Measurements from ENCODE around the gene GLTP. TPM values are rescaled to one million over a fixed set of nuclear protein-coding genes. Genes with fewer than 3 reads are reported as not detected.
"Not testable (repeated sequence)": the region's sequence is repeated elsewhere in the genome, so short reads cannot be mapped to it uniquely, and the experiment has no call there.

Gene GLTP
- total RNA-seq, 1 donor from 2014 or later: 27.7 TPM

GRCh38 chr12:109916045-109916444, 35.7 kb upstream of the GLTP start:
- DNase-seq (ENCODE audit: low spot score): no peak
- Mint-ChIP-seq H3K27ac (no peak overlapping the region), H3K27me3 (ENCODE audit: insufficient read depth) (no peaks in the 10 kb centered on the region), H3K36me3 (ENCODE audit: low read depth) (peaks cover 50% of the 10 kb centered on the region), H3K4me1 (ENCODE audit: low read depth) (no peaks in the 10 kb centered on the region), H3K4me3 (no peak overlapping the region), H3K9me3 (no peaks in the 10 kb centered on the region)
- intact Hi-C loops (cut with micrococcal nuclease): no loop called here

- H3K27me3 Mint-ChIP-seq (ENCODE audit: insufficient read depth): no peaks in the 10 kb centered on the region
- H3K9me3 Mint-ChIP-seq: no peaks in the 10 kb centered on the region
- H3K36me3 Mint-ChIP-seq (ENCODE audit: low read depth): peaks cover 49% of the 10 kb centered on the region
- no peaks in the 10 kb centered on the region for H3K4me1 Mint-ChIP-seq (ENCODE audit: low read depth)
- no peak overlapping the region for H3K27ac Mint-ChIP-seq
- no peak for DNase-seq (ENCODE audit: low spot score)
- intact Hi-C loops (cut with micrococcal nuclease): no loop called here
- no peak overlapping the region for H3K4me3 Mint-ChIP-seq
Observed at GRCh38 chr12:109915171-109916040, 35.1 kb upstream of the GLTP start.

GRCh38 chr12:109914461-109914860, 34.1 kb upstream of the GLTP start:
- Mint-ChIP-seq H3K27ac (no peak overlapping the region), H3K9me3 (no peaks in the 10 kb centered on the region), H3K4me3 (no peak overlapping the region), H3K4me1 (ENCODE audit: low read depth) (no peaks in the 10 kb centered on the region), H3K36me3 (ENCODE audit: low read depth) (peaks cover 46% of the 10 kb centered on the region), H3K27me3 (ENCODE audit: insufficient read depth) (no peaks in the 10 kb centered on the region)
- DNase-seq (ENCODE audit: low spot score): no peak
- intact Hi-C loops (cut with micrococcal nuclease): no loop called here

GRCh38 chr12:109912855-109913321, 32.5 kb upstream of the GLTP start:
- no peaks in the 10 kb centered on the region for H3K9me3 Mint-ChIP-seq
- no peaks in the 10 kb centered on the region for H3K4me1 Mint-ChIP-seq (ENCODE audit: low read depth)
- H3K27me3 Mint-ChIP-seq (ENCODE audit: insufficient read depth): no peaks in the 10 kb centered on the region
- no peak for DNase-seq (ENCODE audit: low spot score)
- no peak overlapping the region for H3K4me3 Mint-ChIP-seq
- intact Hi-C loops (cut with micrococcal nuclease): no loop called here
- peaks cover 53% of the 10 kb centered on the region for H3K36me3 Mint-ChIP-seq (ENCODE audit: low read depth)
- no peak overlapping the region for H3K27ac Mint-ChIP-seq

GRCh38 chr12:109910969-109911348, 30.6 kb upstream of the GLTP start:
- Mint-ChIP-seq H3K27me3 (ENCODE audit: insufficient read depth) (no peaks in the 10 kb centered on the region), H3K36me3 (ENCODE audit: low read depth) (peaks cover 56% of the 10 kb centered on the region), H3K4me3 (no peak overlapping the region), H3K27ac (no peak overlapping the region), H3K9me3 (no peaks in the 10 kb centered on the region), H3K4me1 (ENCODE audit: low read depth) (no peaks in the 10 kb centered on the region)
- no peak for DNase-seq (ENCODE audit: low spot score)
- intact Hi-C loops (cut with micrococcal nuclease): no loop called here

- no peak for DNase-seq (ENCODE audit: low spot score)
- intact Hi-C loops (cut with micrococcal nuclease): no loop called here
- H3K4me3 Mint-ChIP-seq: no peak overlapping the region
- H3K27me3 Mint-ChIP-seq (ENCODE audit: insufficient read depth): no peaks in the 10 kb centered on the region
- H3K36me3 Mint-ChIP-seq (ENCODE audit: low read depth): peaks cover 54% of the 10 kb centered on the region
- H3K27ac Mint-ChIP-seq: no peak overlapping the region
- H3K9me3 Mint-ChIP-seq: no peaks in the 10 kb centered on the region
- H3K4me1 Mint-ChIP-seq (ENCODE audit: low read depth): no peaks in the 10 kb centered on the region
Observed at GRCh38 chr12:109910254-109910968, 30.1 kb upstream of the GLTP start.

- H3K27ac Mint-ChIP-seq: no peak overlapping the region
- intact Hi-C loops (cut with micrococcal nuclease): no loop called here
- H3K36me3 Mint-ChIP-seq (ENCODE audit: low read depth): peaks cover 50% of the 10 kb centered on the region
- H3K27me3 Mint-ChIP-seq (ENCODE audit: insufficient read depth): no peaks in the 10 kb centered on the region
- no peak for DNase-seq (ENCODE audit: low spot score)
- H3K4me3 Mint-ChIP-seq: no peak overlapping the region
- peaks cover 14% of the 10 kb centered on the region for H3K4me1 Mint-ChIP-seq (ENCODE audit: low read depth)
- H3K9me3 Mint-ChIP-seq: no peaks in the 10 kb centered on the region
Observed at GRCh38 chr12:109905301-109905700, 25.0 kb upstream of the GLTP start.

GRCh38 chr12:109902891-109903418, 22.6 kb upstream of the GLTP start:
- H3K36me3 Mint-ChIP-seq (ENCODE audit: low read depth): peaks cover 40% of the 10 kb centered on the region
- H3K4me3 Mint-ChIP-seq: no peak overlapping the region
- no peaks in the 10 kb centered on the region for H3K27me3 Mint-ChIP-seq (ENCODE audit: insufficient read depth)
- no peak overlapping the region for H3K27ac Mint-ChIP-seq
- intact Hi-C loops (cut with micrococcal nuclease): no loop called here
- peaks cover 19% of the 10 kb centered on the region for H3K4me1 Mint-ChIP-seq (ENCODE audit: low read depth)
- no peak for DNase-seq (ENCODE audit: low spot score)
- no peaks in the 10 kb centered on the region for H3K9me3 Mint-ChIP-seq

GRCh38 chr12:109900752-109901580, 20.6 kb upstream of the GLTP start:
- Mint-ChIP-seq H3K27ac (peak overlapping the region; percentile 91), H3K4me3 (peak overlapping the region; percentile 95), H3K4me1 (ENCODE audit: low read depth) (peaks cover 19% of the 10 kb centered on the region), H3K27me3 (ENCODE audit: insufficient read depth) (no peaks in the 10 kb centered on the region), H3K36me3 (ENCODE audit: low read depth) (peaks cover 22% of the 10 kb centered on the region), H3K9me3 (no peaks in the 10 kb centered on the region)
- intact Hi-C loops (cut with micrococcal nuclease): loop anchor here (1.0 to 2.0 kb wide), 3 partner anchors 13 to 48 kb away; partner anchors contain the start of gene GLTP
- no peak for DNase-seq (ENCODE audit: low spot score)

- Mint-ChIP-seq H3K4me3 (peak within 1 kb of the TSS; percentile 95), H3K4me1 (ENCODE audit: low read depth) (peaks cover 19% of the 10 kb centered on the region)
- intact Hi-C loops (cut with micrococcal nuclease): loop anchor here (1.0 to 2.0 kb wide), 3 partner anchors 12 to 47 kb away; partner anchors contain the start of gene GLTP
Observed at GRCh38 chr12:109899783-109900751, 19.7 kb upstream of the GLTP start, which contains the start of gene TCHP. Gene TCHP, plus strand, starts transcription at chr12:109900274. Its CDS starts 2,753 bp downstream, at chr12:109903027.

GRCh38 chr12:109899345-109899744, 19.0 kb upstream of the GLTP start:
- intact Hi-C loops (cut with micrococcal nuclease); H3K27ac Mint-ChIP-seq; H3K27me3 Mint-ChIP-seq (ENCODE audit: insufficient read depth); H3K9me3 Mint-ChIP-seq; DNase-seq (ENCODE audit: low spot score): not testable (repeated sequence)
- Mint-ChIP-seq H3K4me3 (peak overlapping the region; percentile 95), H3K36me3 (ENCODE audit: low read depth) (peaks cover 10% of the 10 kb centered on the region), H3K4me1 (ENCODE audit: low read depth) (peaks cover 19% of the 10 kb centered on the region)

More at GRCh38 chr12:109899783-109900751, 19.7 kb upstream of the GLTP start, which contains the start of gene TCHP:
- peaks cover 18% of the 10 kb centered on the region for H3K36me3 Mint-ChIP-seq (ENCODE audit: low read depth)
- peak within 1 kb of the TSS; percentile 94 for H3K27ac Mint-ChIP-seq
- DNase-seq (ENCODE audit: low spot score): peak; percentile 69
- no peaks in the 10 kb centered on the region for H3K9me3 Mint-ChIP-seq
- no peaks in the 10 kb centered on the region for H3K27me3 Mint-ChIP-seq (ENCODE audit: insufficient read depth)

All from activated T-helper 1 cell treated with anti-CD3 and anti-CD28 coated beads, Interleukin-12 subunit alpha, Interleukin-12 subunit beta, Interleukin-2, Interleukin-4 antibody, amounts not matched to agents 30 ng/mL and 10 ng/mL and 1 ng/mL, durations not matched to agents 14 hours and 24 hours and 36 hours (primary cell).